ENCODE data around the gene GPC6.

GPC6 gene

DNA sequence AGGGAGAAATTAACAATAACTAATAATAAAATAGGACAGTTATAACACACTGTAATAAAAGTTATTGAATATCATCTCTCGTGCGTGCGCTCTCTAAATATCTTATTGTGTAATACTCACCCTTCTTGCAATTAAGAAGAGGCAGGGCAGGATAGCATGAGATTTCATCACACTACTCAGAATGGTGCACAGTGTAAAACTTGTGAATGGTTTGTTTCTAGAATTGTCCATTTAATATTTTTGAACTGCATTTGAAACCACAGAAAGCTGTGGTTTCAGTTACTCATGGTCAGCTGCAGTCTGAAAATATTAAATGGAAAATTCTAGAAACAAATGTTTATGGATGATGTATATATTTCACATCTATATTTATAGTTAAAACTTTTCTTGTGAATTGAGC, 1091.8 kb downstream of the GPC6 start:
- Histone ChIP-seq H3K4me1 (ENCODE audit: control insufficient read depth, insufficient read depth, low read depth, low read length) (no peaks in the 10 kb centered on the region), H3K79me1 (replicated peaks; ENCODE audit: low read length, poor library complexity, severe bottlenecking) (no peaks in the 10 kb centered on the region), H3K23ac (ENCODE audit: low read length in 2 of 2) (no peak overlapping the region), H3K4me2 (ENCODE audit: low read length, poor library complexity, severe bottlenecking) (no peak overlapping the region), H2AFZ (ENCODE audit: low read depth, low read length) (no peak overlapping the region), H3K27me3 (ENCODE audit: control insufficient read depth in 1 of 2, insufficient read depth in 1 of 2, low read length in 2 of 2) (no peaks in the 10 kb centered on the region), H4K8ac (ENCODE audit: low read length) (no peak overlapping the region), H2BK5ac (ENCODE audit: low read depth, low read length, poor library complexity, severe bottlenecking) (no peak overlapping the region), H3K36me3 (ENCODE audit: control insufficient read depth in 1 of 2, insufficient read depth in 2 of 2, low read depth in 1 of 2, low read length in 2 of 2) (no peaks in the 10 kb centered on the region), H2BK120ac (ENCODE audit: low read depth, low read length) (no peak overlapping the region), H4K91ac (ENCODE audit: low read length) (no peak overlapping the region), H3K4me3 (ENCODE audit: insufficient read depth in 1 of 2, low read depth in 1 of 2, low read length in 2 of 2) (no peak overlapping the region), H2BK12ac (ENCODE audit: low read length in 2 of 2) (no peak overlapping the region), H3K27ac (ENCODE audit: low read length, poor library complexity, severe bottlenecking) (no peak overlapping the region), H3K14ac (ENCODE audit: low read length in 2 of 2) (no peak overlapping the region), H3K18ac (ENCODE audit: low read depth in 1 of 2, low read length in 2 of 2) (no peak overlapping the region), H2AK5ac (ENCODE audit: low read length, severe bottlenecking) (no peak overlapping the region), H2BK15ac (ENCODE audit: low read depth, poor library complexity, severe bottlenecking) (no peak overlapping the region), H3K4ac (ENCODE audit: low read depth in 1 of 2, low read length in 2 of 2) (no peak overlapping the region), H3K9me3 (ENCODE audit: control insufficient read depth, low read length) (no peaks in the 10 kb centered on the region), H3K9ac (ENCODE audit: low read length) (no peak overlapping the region)
- no CpG with 5 or more reads among the region's 3 CpGs for WGBS
- peak; percentile 22 for DNase-seq

DNA sequence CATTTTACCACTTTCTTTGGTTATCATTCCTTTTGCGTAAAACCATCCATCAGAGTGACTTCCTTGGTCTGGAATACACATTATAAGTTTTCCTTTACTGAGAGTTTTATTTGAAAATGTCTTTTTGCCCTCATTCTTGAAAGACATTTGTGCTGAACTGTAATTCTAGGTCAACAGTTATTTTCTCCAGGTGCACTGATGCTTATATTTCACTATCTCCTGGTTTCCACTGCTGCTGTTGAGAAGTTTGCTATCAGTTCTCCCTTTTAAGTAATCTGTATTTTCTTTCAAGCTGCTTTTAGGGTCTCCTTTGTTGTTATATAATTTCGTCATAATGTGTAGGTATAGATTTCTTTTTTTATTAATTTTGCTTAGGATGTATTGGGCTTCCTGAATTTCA, 1092.9 kb downstream of the GPC6 start:
- Histone ChIP-seq H2BK120ac (ENCODE audit: low read depth, low read length) (no peak overlapping the region), H3K4me2 (ENCODE audit: low read length, poor library complexity, severe bottlenecking) (no peak overlapping the region), H3K36me3 (ENCODE audit: control insufficient read depth in 1 of 2, insufficient read depth in 2 of 2, low read depth in 1 of 2, low read length in 2 of 2) (no peaks in the 10 kb centered on the region), H3K9me3 (ENCODE audit: control insufficient read depth, low read length) (no peaks in the 10 kb centered on the region), H3K4ac (ENCODE audit: low read depth in 1 of 2, low read length in 2 of 2) (no peak overlapping the region), H3K9ac (ENCODE audit: low read length) (no peak overlapping the region), H3K23ac (ENCODE audit: low read length in 2 of 2) (no peak overlapping the region), H4K8ac (ENCODE audit: low read length) (no peak overlapping the region), H3K18ac (ENCODE audit: low read depth in 1 of 2, low read length in 2 of 2) (no peak overlapping the region), H3K79me1 (replicated peaks; ENCODE audit: low read length, poor library complexity, severe bottlenecking) (no peaks in the 10 kb centered on the region), H3K4me3 (ENCODE audit: insufficient read depth in 1 of 2, low read depth in 1 of 2, low read length in 2 of 2) (no peak overlapping the region), H3K14ac (ENCODE audit: low read length in 2 of 2) (no peak overlapping the region), H4K91ac (ENCODE audit: low read length) (no peak overlapping the region), H2BK12ac (ENCODE audit: low read length in 2 of 2) (no peak overlapping the region), H3K27ac (ENCODE audit: low read length, poor library complexity, severe bottlenecking) (no peak overlapping the region), H2BK15ac (ENCODE audit: low read depth, poor library complexity, severe bottlenecking) (no peak overlapping the region), H2BK5ac (ENCODE audit: low read depth, low read length, poor library complexity, severe bottlenecking) (no peak overlapping the region), H3K4me1 (ENCODE audit: control insufficient read depth, insufficient read depth, low read depth, low read length) (no peaks in the 10 kb centered on the region), H2AFZ (ENCODE audit: low read depth, low read length) (no peak overlapping the region), H2AK5ac (ENCODE audit: low read length, severe bottlenecking) (no peak overlapping the region), H3K27me3 (ENCODE audit: control insufficient read depth in 1 of 2, insufficient read depth in 1 of 2, low read length in 2 of 2) (no peaks in the 10 kb centered on the region)
- 100% methylated on average over 1 of the region's 2 CpGs for WGBS
- no peak for DNase-seq

DNA sequence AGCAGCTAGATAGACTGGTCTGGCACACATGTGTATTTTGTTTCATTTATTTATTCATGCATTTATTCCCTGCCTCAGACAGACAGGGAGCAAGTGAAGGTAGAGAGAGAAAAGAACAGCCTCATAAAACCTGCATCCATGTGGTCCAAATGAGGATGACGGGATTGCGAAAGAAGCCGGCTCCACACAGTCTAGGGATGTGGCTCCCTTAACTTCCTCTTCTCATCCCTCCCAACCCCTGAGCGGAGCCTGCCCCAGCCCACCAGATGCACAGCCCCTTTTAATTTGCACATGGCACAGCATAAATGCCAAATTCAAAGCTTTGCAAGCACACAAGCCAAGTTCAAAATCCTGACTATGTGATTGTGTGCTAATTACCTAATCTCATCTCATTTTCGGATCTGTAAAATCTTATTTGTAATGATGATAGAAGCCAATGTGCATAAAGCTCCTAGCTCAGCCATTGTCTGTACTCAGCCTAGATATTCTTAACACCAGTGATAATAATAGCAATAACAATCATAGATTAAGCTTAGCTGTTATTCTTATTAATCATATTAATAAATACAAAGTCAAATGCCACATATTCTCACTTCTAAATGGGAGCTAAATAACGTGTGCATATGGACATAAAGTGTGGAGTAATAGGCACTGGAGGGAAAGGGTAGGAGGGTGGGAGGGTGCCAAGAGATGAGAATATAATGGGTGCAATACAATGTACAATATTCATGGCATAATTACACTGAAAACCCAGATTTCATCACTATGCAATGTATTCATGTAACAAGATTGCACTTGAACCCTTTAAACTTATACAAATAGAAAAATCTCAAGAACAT, 1096.5 kb downstream of the GPC6 start:
- Histone ChIP-seq H2AK5ac (ENCODE audit: low read length, severe bottlenecking) (peak overlapping the region; percentile 13), H3K79me1 (replicated peaks; ENCODE audit: low read length, poor library complexity, severe bottlenecking) (no peaks in the 10 kb centered on the region), H3K27me3 (ENCODE audit: control insufficient read depth in 1 of 2, insufficient read depth in 1 of 2, low read length in 2 of 2) (no peaks in the 10 kb centered on the region), H4K8ac (ENCODE audit: low read length) (peak overlapping the region; percentile 45), H3K27ac (ENCODE audit: low read length, poor library complexity, severe bottlenecking) (no peak overlapping the region), H3K9ac (ENCODE audit: low read length) (no peak overlapping the region), H2BK5ac (ENCODE audit: low read depth, low read length, poor library complexity, severe bottlenecking) (no peak overlapping the region), H2BK15ac (ENCODE audit: low read depth, poor library complexity, severe bottlenecking) (no peak overlapping the region), H2BK120ac (ENCODE audit: low read depth, low read length) (peak overlapping the region; percentile 11), H3K23ac (ENCODE audit: low read length in 2 of 2) (peak overlapping the region in 1 of 2 experiments; percentile 19), H3K4me2 (ENCODE audit: low read length, poor library complexity, severe bottlenecking) (no peak overlapping the region), H3K14ac (ENCODE audit: low read length in 2 of 2) (no peak overlapping the region), H4K91ac (ENCODE audit: low read length) (no peak overlapping the region), H3K36me3 (ENCODE audit: control insufficient read depth in 1 of 2, insufficient read depth in 2 of 2, low read depth in 1 of 2, low read length in 2 of 2) (no peaks in the 10 kb centered on the region), H3K4ac (ENCODE audit: low read depth in 1 of 2, low read length in 2 of 2) (peak overlapping the region in 1 of 2 experiments; percentile 66), H3K4me1 (ENCODE audit: control insufficient read depth, insufficient read depth, low read depth, low read length) (peaks cover 6% of the 10 kb centered on the region), H2BK12ac (ENCODE audit: low read length in 2 of 2) (peak overlapping the region in 1 of 2 experiments; percentile 69), H3K4me3 (ENCODE audit: insufficient read depth in 1 of 2, low read depth in 1 of 2, low read length in 2 of 2) (no peak overlapping the region), H2AFZ (ENCODE audit: low read depth, low read length) (no peak overlapping the region), H3K18ac (ENCODE audit: low read depth in 1 of 2, low read length in 2 of 2) (peak overlapping the region; percentile 8 to 29), H3K9me3 (ENCODE audit: control insufficient read depth, low read length) (no peaks in the 10 kb centered on the region)
- peak; percentile 29 for DNase-seq
- WGBS, result 78% methylated on average over 4 of the region's 6 CpGs

DNA sequence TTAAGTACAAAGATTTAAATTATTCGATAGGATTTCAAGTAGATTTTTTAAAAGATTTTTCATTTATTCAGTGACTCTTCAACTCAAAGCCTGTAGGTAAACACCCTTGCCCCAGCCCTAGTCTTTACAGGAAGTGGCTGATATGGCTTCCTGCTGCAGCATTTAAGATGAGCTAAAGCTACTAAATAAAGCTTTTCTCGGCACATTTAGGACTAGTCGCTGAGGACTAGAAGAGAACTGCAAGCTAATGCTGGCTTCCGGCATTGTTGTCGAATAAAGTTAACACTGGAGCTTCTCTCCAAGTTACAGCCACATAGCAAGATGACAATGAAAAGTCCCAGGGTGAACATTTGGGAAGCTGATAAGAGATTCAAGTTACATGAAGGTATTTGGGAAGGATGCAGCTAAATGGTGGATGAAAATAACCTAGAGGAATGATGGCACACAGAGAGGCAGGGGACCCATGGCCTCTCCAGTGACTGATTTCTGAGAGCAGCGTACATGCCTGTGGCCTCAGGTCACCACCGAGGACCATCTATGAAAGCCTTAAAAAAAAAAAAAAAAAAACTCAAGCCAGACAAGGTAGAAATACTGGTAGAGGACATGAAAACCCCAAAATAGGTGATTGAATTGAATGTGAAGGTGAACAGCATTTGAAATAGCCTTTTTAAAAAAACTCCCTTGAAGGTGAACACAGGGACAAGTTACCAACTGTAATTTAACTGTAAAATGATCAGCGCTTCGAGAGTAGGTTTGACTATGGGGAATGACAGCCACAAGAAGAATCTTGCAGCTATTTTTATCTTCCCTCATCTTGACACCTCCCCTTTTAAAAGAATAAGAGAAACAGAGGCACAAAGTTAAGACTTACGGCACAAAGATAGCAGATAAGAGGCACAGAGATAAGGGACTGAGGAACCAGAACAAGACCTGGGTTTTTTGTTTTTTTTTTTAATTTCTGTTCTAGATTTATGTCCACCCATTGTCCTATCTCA, 1097.5 kb downstream of the GPC6 start:
- H3K9me3 ChIP-seq (ENCODE audit: control insufficient read depth, low read length), result no peaks in the 10 kb centered on the region
- peak overlapping the region; percentile 13 to 23 for H3K18ac ChIP-seq (ENCODE audit: low read depth in 1 of 2, low read length in 2 of 2)
- H3K27me3 ChIP-seq (ENCODE audit: control insufficient read depth in 1 of 2, insufficient read depth in 1 of 2, low read length in 2 of 2), result no peaks in the 10 kb centered on the region
- WGBS, result 77% methylated on average over 8 of the region's 10 CpGs
- peak overlapping the region; percentile 45 for H2BK120ac ChIP-seq (ENCODE audit: low read depth, low read length)
- no peak overlapping the region for H4K8ac ChIP-seq (ENCODE audit: low read length)
- H3K4ac ChIP-seq (ENCODE audit: low read depth in 1 of 2, low read length in 2 of 2), result no peak overlapping the region
- no peak overlapping the region for H3K4me2 ChIP-seq (ENCODE audit: low read length, poor library complexity, severe bottlenecking)
- no peak overlapping the region for H2AFZ ChIP-seq (ENCODE audit: low read depth, low read length)
- H3K79me1 ChIP-seq (replicated peaks; ENCODE audit: low read length, poor library complexity, severe bottlenecking), result no peaks in the 10 kb centered on the region
- no peak overlapping the region for H2BK15ac ChIP-seq (ENCODE audit: low read depth, poor library complexity, severe bottlenecking)
- peak overlapping the region in 1 of 2 experiments; percentile 34 for H2BK12ac ChIP-seq (ENCODE audit: low read length in 2 of 2)
- H3K9ac ChIP-seq (ENCODE audit: low read length), result no peak overlapping the region
- no peak for DNase-seq
- no peaks in the 10 kb centered on the region for H3K36me3 ChIP-seq (ENCODE audit: control insufficient read depth in 1 of 2, insufficient read depth in 2 of 2, low read depth in 1 of 2, low read length in 2 of 2)
- H2BK5ac ChIP-seq (ENCODE audit: low read depth, low read length, poor library complexity, severe bottlenecking), result no peak overlapping the region
- no peak overlapping the region for H2AK5ac ChIP-seq (ENCODE audit: low read length, severe bottlenecking)
- H3K14ac ChIP-seq (ENCODE audit: low read length in 2 of 2), result no peak overlapping the region
- H4K91ac ChIP-seq (ENCODE audit: low read length), result no peak overlapping the region
- H3K4me1 ChIP-seq (ENCODE audit: control insufficient read depth, insufficient read depth, low read depth, low read length), result peaks cover 9% of the 10 kb centered on the region
- H3K27ac ChIP-seq (ENCODE audit: low read length, poor library complexity, severe bottlenecking), result no peak overlapping the region
- H3K23ac ChIP-seq (ENCODE audit: low read length in 2 of 2), result no peak overlapping the region
- H3K4me3 ChIP-seq (ENCODE audit: insufficient read depth in 1 of 2, low read depth in 1 of 2, low read length in 2 of 2), result no peak overlapping the region

All from mesenchymal stem cell (in vitro differentiated cells and primary cell).